ENCODE measurements around the gene NAA16. TPM values are rescaled to one million over a fixed set of nuclear protein-coding genes. Genes with fewer than 3 reads are reported as not detected.
"Not testable (repeated sequence)": the region's sequence is repeated elsewhere in the genome, so short reads cannot be mapped to it uniquely, and the experiment has no call there.

NAA16 gene
- total RNA-seq, 1 experiment from 2014 or later, result 7.5 TPM

GRCh38 chr13:41403983-41404382, 92.9 kb downstream of the NAA16 start:
- DNase-seq (ENCODE audit: extremely low read depth, low read depth), result no peak

DNA sequence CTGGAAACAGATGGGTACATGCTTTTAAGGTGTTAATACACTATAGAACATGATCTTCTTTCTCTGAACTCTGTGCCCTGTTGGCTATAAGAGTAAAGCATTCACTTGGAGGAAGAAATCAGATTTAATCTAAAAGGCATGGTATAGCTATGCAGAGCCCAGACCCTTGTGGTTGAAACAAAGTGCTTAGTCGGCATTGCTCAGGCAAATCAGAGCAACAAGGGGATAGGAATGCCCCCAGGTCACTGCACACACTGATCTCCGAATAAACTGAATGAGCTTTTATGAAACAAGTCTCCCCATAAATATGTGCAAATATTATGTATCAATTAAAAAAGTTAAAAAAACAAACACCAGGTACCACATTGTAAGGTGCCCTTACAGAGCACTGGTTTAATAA, 94.3 kb downstream of the NAA16 start:
- DNase-seq (ENCODE audit: extremely low read depth, low read depth), result no peak

- DNase-seq (ENCODE audit: extremely low read depth, low read depth), result no peak
These were observed 96.3 kb downstream of the NAA16 start for GRCh38 chr13:41407380-41407779.

DNA sequence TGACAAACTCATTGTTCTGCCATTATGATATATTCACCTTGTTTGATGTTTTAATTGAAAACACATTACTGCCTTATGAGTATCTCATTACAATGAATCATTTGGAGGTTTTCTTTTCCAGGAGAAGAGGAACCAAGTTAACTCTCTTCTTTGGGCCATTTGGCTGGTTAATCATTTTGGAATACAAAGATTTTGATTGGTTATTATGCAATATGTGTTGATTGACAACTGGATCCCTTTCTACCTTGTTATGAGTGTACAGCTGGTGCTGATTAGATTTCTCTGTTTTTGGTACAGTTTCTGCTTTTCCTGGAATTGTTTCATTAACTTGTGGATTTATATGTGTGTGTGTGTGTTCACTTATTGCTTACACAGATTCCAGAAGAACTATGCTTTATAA, 97.1 kb downstream of the NAA16 start:
- DNase-seq (ENCODE audit: extremely low read depth, low read depth), result no peak

- no peak for DNase-seq (ENCODE audit: extremely low read depth, low read depth)
These were observed 97.7 kb downstream of the NAA16 start for GRCh38 chr13:41408746-41409145.

DNA sequence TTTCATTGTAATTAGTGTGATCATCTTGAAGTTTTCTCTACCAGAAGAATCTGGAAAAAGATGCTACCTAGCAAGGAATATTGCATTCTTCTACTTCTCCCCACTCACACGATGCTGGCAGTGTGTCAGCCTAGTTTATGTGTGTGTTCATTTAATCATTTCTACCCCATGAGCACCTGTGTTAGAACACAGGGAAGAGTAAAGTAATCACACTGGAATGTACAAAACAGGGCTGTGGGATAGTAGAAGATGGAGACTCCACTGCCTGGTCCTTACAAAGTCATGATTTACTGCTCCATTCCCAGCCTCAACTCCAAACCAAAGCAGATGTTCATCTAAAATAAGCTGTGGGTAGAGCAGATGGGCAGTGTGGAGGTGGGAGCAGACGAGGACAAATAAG, 98.5 kb downstream of the NAA16 start:
- DNase-seq (ENCODE audit: extremely low read depth, low read depth), result no peak

GRCh38 chr13:41411060-41411459, 100.0 kb downstream of the NAA16 start:
- DNase-seq (ENCODE audit: extremely low read depth, low read depth), result no peak

DNA sequence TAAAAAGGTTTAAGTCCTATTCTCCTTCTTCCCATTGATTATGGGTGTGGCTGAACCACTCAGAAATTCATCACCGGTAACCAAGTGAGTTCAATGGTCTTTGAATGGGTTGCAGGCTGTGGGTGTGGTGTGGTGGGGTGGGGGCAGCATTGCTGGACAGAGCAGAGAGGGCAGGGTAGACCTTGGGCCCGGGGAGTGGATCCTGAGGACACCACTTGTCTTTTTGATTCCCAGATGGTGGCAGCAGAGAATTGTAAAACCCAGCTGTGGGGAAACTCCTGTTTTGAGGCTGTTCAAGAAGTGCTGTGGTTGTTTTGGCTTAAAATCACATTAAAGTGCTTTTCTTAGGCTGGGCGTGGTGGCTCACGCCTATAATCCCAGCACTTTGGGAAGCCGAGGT, 100.5 kb downstream of the NAA16 start:
- peak; percentile 18 for DNase-seq (ENCODE audit: extremely low read depth, low read depth)

- DNase-seq (ENCODE audit: extremely low read depth, low read depth), result no peak
These were observed 102.8 kb downstream of the NAA16 start for GRCh38 chr13:41413872-41414271.

GRCh38 chr13:41416276-41416675, 105.2 kb downstream of the NAA16 start:
- no peak for DNase-seq (ENCODE audit: extremely low read depth, low read depth)

DNA sequence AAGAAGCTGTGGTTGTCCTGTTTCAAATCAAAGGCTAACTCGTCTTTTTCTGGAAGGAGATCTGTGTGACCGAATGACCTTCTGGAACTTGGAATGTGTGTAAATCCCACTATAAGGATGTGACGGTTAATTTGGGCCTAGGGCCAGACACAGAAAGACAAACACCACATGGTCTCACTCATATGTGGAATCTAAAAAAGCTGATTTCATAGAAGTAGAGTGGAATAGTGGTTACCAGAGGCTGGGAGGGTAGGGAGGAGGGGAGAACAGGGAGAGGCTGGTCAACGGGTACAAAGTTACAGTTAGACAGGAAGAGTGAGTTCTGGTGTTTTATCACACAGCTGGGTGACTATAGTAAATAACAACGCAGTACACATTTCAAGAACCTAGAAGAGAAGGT, 107.0 kb downstream of the NAA16 start:
- DNase-seq (ENCODE audit: extremely low read depth, low read depth), result no peak

DNA sequence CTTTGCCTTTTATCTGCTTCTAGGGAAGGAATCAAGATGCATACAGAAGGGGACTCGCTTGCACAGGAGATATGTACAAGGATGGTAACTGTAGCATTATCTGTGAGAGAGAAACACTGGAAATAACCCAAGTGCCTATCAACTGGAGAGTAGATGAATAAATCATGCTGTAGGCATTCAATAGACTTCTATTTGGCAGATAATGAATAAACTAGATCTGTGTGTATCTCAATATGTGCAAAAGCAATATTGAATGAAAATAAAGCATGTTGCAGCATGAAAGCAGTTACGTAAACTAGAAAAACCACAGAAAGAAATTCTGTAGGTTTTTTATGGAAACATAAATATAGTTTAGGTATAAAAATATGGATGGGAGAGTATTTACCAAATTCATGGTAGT, 107.7 kb downstream of the NAA16 start:
- no peak for DNase-seq (ENCODE audit: extremely low read depth, low read depth)

- no peak for DNase-seq (ENCODE audit: extremely low read depth, low read depth)
These were observed 108.1 kb downstream of the NAA16 start for GRCh38 chr13:41419206-41419605.

- DNase-seq (ENCODE audit: extremely low read depth, low read depth), result no peak
These were observed 109.1 kb downstream of the NAA16 start for GRCh38 chr13:41420146-41420545.

DNA sequence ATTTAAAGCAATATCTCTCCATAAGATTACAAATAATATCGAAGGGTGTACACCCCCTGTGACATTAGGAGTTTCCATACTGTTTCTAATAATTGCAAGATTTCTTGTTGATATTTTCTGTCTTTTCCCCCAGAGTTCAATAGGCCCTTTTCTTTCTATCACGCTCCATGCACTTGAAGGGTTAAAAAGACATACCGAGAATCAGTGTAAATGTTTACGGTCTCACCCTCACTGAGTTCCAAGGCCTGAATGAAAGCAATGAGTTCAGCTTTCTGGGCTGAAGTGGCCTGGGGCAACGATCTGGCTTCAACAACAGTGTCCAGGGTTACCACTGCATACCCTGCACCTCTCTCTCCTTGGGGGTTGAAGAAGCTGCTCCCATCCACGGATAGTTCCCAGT, 110.3 kb downstream of the NAA16 start:
- not testable (repeated sequence) for DNase-seq (ENCODE audit: extremely low read depth, low read depth)

- DNase-seq (ENCODE audit: extremely low read depth, low read depth), result not testable (repeated sequence)
These were observed 110.9 kb downstream of the NAA16 start for GRCh38 chr13:41421983-41422382.

DNA sequence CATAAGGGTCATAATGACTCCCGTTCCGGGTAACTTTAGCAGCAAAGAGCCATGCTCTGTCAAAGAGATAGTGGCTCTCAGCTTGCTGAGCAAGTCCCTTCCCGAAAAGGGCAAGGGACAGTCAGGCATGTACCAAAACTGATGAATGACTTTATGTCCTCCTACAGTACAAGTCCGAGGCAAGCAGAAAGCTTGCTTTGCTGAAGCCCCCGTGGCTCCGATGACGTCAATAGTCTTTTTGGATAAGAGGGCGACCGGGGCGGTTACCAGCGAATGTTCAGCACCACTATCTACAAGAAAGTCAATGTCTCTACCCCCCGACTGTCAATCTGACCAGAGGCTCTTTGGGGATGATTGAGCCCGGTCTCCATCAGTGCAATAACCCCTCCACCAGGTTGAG, 112.2 kb downstream of the NAA16 start:
- not testable (repeated sequence) for DNase-seq (ENCODE audit: extremely low read depth, low read depth)

DNA sequence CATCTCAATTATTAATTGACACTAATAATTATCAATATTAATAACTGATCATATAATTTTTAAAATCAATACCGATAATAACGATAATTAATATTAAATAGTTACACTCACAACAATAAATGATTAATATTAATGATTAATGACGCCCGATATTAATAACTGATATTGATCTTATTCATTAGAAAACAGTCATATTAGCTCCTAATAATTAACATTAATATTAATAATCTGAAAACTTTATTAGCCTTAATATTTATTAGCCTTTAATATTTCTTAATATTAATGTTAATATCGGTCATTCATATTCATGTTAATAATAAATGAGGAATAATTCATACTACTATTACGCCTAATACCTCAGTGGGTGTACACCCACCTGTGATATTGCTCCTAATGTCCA, 113.6 kb downstream of the NAA16 start:
- DNase-seq (ENCODE audit: extremely low read depth, low read depth), result not testable (repeated sequence)

DNA sequence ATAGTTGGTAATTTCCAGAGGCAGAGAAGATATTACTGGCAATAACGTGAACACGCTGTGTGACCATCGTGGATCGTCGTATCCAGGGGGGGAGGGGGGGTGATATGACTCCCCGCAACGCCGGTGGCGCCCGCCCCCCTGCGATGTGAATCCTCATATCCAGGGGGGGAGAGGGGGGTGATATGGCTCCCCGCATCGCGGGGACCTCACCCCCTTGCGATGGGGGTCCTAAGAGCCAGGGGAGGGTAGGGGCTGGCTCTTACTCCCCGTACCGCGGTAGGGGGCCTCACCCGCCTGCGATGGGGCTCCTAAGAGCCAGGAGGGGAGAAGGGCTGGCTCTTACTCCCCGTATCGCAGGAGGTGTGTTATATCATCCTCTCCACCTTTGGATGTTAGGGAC, 115.0 kb downstream of the NAA16 start:
- DNase-seq (ENCODE audit: extremely low read depth, low read depth), result no peak

Small RNA genes lying within 50 kb of the gene (small RNA-seq; reads per million reads assigned to genes)
- 0 reads per million in 2 experiments for gene RNU6-57P

Other genes with a start within 250 kb of the NAA16 start
- gene WBP4, start 249.8 kb upstream of the NAA16 start, total RNA-seq (2014; rRNA removed; shearing (Covaris generic)), result 7.3 and 9.1 TPM in 2 replicates
- gene KBTBD6, start 178.5 kb upstream of the NAA16 start, total RNA-seq (2014; rRNA removed; shearing (Covaris generic)), result 8.1 and 9.6 TPM in 2 replicates
- 4.5 and 4.9 TPM in 2 replicates for gene KBTBD7, start 116.7 kb upstream of the NAA16 start, total RNA-seq (2014; rRNA removed; shearing (Covaris generic))
- gene MTRF1, start 47.7 kb upstream of the NAA16 start, total RNA-seq (2014; rRNA removed; shearing (Covaris generic)), result 11.5 and 18.2 TPM in 2 replicates
- gene RGCC, start 146.3 kb downstream of the NAA16 start, total RNA-seq (2014; rRNA removed; shearing (Covaris generic)), result 0.99 and 1.5 TPM in 2 replicates